HUES48 (cell line): ENCODE data around the gene CST7.

ENCODE experiments used
- H3K27ac ChIP-seq: one replicate; pipeline ENCODE4 v1.7.0; 2013; ENCODE audit warnings: low read depth, low read length, inconsistent platforms
- H3K27me3 ChIP-seq: 2 replicates; pipeline ENCODE4 v1.6.1; 2013; ENCODE audit warnings: mild to moderate bottlenecking, low read length; ENCODE audit not compliant: control insufficient read depth, insufficient read depth
- H3K36me3 ChIP-seq: 2 replicates; pipeline ENCODE4 v1.6.1; 2013; ENCODE audit warnings: low read length; ENCODE audit not compliant: control insufficient read depth, insufficient read depth
- H3K4me1 ChIP-seq: 2 replicates; pipeline ENCODE4 v1.6.1; 2013; ENCODE audit warnings: mild to moderate bottlenecking, low read length; ENCODE audit not compliant: control insufficient read depth, insufficient read depth
- H3K4me3 ChIP-seq: 2 replicates; pipeline ENCODE4 v1.5.1; 2013; ENCODE audit warnings: mild to moderate bottlenecking, low read depth, low read length
- H3K9ac ChIP-seq: 2 replicates; pipeline ENCODE4 v1.6.1; 2013; ENCODE audit warnings: mild to moderate bottlenecking, low read depth, low read length, moderate library complexity
- H3K9me3 ChIP-seq: 2 replicates; pipeline ENCODE4 v1.6.1; 2013; ENCODE audit warnings: low read length; ENCODE audit not compliant: control insufficient read depth, insufficient read depth

Gene CST7

GRCh38 chr20:24948939-24949679 is at the start of gene CST7:
Gene CST7 (plus strand): TSS chr20:24949269. CDS start chr20:24949506, 237 bp downstream.
- Histone ChIP-seq H3K4me3 (no peak within 1 kb of the TSS), H3K9me3 (no peaks in the 10 kb centered on the region), H3K4me1 (peaks cover 1% of the 10 kb centered on the region), H3K27me3 (no peaks in the 10 kb centered on the region), H3K9ac (no peak within 1 kb of the TSS), H3K36me3 (no peaks in the 10 kb centered on the region), H3K27ac (no peak within 1 kb of the TSS)

- Histone ChIP-seq H3K9me3 (peaks cover 9% of the 10 kb centered on the region), H3K9ac (no peak overlapping the region), H3K27ac (no peak overlapping the region), H3K27me3 (no peaks in the 10 kb centered on the region), H3K36me3 (no peaks in the 10 kb centered on the region), H3K4me3 (no peak overlapping the region), H3K4me1 (peaks cover 9% of the 10 kb centered on the region)
These were observed 42.3 kb upstream of the CST7 start for GRCh38 chr20:24906806-24907205.

DNA sequence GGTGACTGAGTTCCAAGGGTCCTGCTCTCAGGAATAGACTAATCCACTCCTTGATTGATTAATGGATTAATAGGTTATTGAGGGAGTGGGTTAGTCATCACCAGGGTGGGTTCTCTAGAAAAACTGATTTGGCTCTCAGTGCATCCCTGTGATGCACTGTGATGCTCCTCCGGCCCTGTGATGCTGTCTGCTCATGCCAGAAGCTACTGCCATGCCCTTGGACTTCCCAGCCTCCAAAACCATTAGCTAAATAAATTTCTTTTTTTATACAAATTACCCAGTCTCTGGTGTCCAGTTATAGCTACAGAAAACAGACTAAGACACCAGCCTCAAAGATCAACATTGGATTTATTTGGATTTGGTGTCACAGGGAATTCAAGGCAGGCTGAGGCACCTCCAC is 40.4 kb upstream of the CST7 start:
- no peak overlapping the region for H3K9ac ChIP-seq
- H3K4me3 ChIP-seq = no peak overlapping the region
- peaks cover 9% of the 10 kb centered on the region for H3K9me3 ChIP-seq
- no peak overlapping the region for H3K27ac ChIP-seq
- H3K36me3 ChIP-seq = no peaks in the 10 kb centered on the region
- H3K27me3 ChIP-seq = no peaks in the 10 kb centered on the region
- peaks cover 9% of the 10 kb centered on the region for H3K4me1 ChIP-seq

DNA sequence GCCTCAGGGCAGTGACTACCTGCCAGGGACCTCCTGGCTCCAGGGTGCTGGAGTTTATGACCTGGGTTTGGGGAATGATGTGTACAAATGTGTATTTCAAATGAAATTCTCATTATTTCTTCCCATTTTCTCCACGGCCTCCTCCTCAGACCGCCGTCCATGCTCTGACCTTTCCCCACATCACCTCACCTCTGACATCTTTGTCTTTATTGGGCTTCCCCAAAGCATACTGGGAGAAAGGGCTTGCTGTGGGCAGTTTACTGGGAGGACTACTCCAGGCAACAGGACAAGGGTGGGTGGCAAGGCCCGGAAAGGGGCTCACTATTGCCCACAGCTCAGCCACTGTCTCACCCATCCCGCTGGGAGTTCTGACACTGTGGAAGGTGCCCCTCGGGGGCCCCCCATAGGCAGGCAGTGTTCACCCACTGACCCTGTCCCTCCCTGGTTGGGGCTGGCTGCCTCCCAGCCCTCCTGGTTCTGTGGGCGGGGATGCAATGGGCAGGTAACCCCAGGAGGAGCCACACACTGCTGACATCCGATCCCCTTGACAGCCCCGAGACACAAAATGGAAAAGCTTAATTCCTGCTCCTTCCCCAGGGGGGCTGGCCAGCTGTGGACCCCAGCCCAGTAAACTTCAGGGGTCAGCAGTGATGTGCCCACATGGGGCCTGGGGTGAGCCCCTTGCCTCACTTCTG is 39.8 kb upstream of the CST7 start:
- Histone ChIP-seq H3K9ac (no peak overlapping the region), H3K27me3 (no peaks in the 10 kb centered on the region), H3K36me3 (no peaks in the 10 kb centered on the region), H3K4me1 (peaks cover 9% of the 10 kb centered on the region), H3K4me3 (no peak overlapping the region), H3K27ac (no peak overlapping the region), H3K9me3 (peaks cover 9% of the 10 kb centered on the region)

DNA sequence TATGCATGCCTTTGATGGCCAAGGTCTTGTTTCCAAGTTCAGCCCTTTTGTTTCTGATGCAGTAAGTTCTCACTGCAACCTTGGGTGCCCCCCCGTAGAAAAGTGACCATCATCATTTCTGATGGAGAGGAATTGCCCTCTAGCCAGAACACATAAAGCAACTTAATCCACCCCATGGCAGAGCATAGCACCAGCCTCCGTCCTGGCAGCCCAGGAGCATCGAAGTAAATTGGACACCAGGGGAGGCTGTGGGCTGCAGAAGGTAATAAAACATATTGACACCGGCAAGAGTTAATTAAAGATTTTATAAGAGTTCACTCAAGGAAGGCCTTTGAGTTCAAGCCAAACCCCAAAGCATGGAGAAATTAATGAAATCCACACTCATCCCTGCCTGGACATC is 39.2 kb upstream of the CST7 start:
- Histone ChIP-seq H3K36me3 (no peaks in the 10 kb centered on the region), H3K27ac (no peak overlapping the region), H3K27me3 (no peaks in the 10 kb centered on the region), H3K9me3 (peaks cover 9% of the 10 kb centered on the region), H3K4me3 (no peak overlapping the region), H3K9ac (no peak overlapping the region), H3K4me1 (peaks cover 9% of the 10 kb centered on the region)

DNA sequence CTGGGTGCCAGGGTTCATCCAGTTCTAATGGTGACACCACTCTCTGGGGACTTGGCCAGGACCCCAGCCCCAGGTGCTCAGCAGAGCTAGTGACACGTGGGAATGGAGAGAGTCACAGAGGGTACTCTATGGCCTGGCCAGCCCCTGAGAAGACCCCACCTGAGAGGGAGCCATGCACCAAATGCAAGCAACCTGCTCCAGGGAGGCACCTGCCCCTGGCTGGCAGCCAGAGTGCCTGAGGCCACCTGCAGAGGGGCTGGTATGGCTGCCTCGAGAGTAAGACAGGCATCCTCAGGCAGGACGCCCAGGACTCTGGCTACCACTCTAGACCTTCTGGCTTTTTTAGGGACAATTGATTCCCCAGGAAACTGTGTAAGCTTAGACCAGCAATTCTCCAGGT is 38.6 kb upstream of the CST7 start:
- Histone ChIP-seq H3K9me3 (peaks cover 9% of the 10 kb centered on the region), H3K36me3 (no peaks in the 10 kb centered on the region), H3K27ac (no peak overlapping the region), H3K4me1 (peaks cover 9% of the 10 kb centered on the region), H3K9ac (no peak overlapping the region), H3K27me3 (no peaks in the 10 kb centered on the region), H3K4me3 (no peak overlapping the region)

DNA sequence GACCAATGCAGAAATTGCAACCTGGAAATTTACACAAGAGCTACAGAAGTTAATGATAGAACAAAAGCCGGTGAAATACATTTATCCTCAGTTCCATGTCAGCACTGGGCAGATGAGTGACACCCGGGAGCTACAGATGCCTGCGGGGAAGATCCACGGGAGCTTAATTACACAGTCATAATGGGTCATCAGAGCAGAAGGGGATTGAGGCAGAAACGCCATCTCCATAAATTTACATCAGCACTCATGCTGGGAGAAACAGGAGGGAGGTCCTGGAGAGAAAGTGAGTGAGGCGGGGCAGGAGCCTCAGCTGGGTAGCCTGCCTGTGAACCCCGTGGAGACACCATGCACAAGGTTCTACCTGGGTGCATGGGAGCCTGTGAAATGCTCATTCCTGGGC is 37.6 kb upstream of the CST7 start:
- Histone ChIP-seq H3K4me1 (peaks cover 9% of the 10 kb centered on the region), H3K36me3 (no peaks in the 10 kb centered on the region), H3K9me3 (peaks cover 9% of the 10 kb centered on the region), H3K27me3 (no peaks in the 10 kb centered on the region), H3K4me3 (no peak overlapping the region), H3K27ac (no peak overlapping the region), H3K9ac (no peak overlapping the region)

DNA sequence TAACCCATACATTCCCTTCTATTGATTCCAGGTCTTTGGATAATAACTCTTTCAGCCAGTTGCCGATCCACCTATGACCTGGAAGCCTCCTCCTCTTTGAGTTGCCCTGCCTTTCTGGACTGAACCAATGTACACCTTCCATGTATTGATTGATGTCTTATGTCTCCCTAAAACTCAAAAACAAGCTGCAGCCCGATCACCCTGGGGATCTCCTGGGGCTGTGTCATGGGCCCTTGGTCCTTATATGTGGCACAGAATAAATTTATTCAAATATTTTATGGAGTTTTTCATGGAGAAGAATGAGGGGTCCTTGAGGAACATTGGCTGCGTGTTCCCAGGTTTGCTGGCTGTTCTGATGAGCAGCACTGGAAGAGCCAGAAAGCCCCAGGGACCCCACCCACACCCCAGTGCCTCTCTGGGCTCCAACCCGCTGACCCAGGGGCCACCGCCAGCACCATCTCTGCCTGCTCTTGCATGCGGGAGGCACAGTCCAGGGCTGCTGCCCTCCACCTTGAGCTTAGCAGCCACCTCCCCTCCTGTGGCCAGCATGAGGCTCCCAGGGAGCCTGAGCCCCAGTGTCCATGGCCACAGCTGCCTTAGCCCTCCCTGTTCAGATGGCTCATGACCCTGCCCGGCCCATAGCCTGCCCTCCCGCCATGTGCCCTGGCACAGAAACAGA is 36.5 kb upstream of the CST7 start:
- Histone ChIP-seq H3K4me1 (peaks cover 9% of the 10 kb centered on the region), H3K4me3 (no peak overlapping the region), H3K9me3 (no peaks in the 10 kb centered on the region; the same call in 1 of the 2 replicates), H3K36me3 (no peaks in the 10 kb centered on the region), H3K9ac (no peak overlapping the region), H3K27me3 (no peaks in the 10 kb centered on the region), H3K27ac (no peak overlapping the region)

DNA sequence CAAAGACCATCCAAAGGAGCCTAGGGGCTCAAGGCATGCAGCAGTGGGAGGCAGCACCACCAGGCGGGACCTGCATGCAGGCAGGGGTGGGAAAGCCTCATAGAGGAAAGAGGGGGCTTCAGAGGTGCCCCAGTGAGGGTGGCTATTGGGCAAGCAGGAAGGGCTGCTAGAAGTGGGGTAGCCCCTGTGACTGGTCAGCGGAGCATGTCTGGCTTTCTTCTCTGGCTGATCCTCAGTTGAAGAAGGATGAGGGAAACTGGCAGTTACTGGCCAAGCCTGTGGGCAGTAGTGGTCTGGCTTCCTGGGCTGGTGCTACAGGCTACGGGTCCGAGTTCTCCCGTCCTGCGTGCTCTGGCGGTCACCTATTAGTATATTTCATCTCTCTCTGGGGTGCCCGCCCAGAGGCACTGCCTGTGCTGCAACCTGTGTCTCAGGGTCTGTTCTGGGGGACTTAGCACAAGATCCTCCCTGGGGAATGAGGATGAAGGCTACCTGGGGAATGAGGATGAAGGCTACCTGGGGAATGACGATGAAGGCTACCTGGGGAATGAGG is 35.9 kb upstream of the CST7 start:
- no peaks in the 10 kb centered on the region for H3K36me3 ChIP-seq
- H3K9me3 ChIP-seq = no peaks in the 10 kb centered on the region; the same call in 1 of the 2 replicates
- H3K9ac ChIP-seq = no peak overlapping the region
- H3K27me3 ChIP-seq = no peaks in the 10 kb centered on the region
- peaks cover 9% of the 10 kb centered on the region for H3K4me1 ChIP-seq
- no peak overlapping the region for H3K4me3 ChIP-seq
- H3K27ac ChIP-seq = no peak overlapping the region

DNA sequence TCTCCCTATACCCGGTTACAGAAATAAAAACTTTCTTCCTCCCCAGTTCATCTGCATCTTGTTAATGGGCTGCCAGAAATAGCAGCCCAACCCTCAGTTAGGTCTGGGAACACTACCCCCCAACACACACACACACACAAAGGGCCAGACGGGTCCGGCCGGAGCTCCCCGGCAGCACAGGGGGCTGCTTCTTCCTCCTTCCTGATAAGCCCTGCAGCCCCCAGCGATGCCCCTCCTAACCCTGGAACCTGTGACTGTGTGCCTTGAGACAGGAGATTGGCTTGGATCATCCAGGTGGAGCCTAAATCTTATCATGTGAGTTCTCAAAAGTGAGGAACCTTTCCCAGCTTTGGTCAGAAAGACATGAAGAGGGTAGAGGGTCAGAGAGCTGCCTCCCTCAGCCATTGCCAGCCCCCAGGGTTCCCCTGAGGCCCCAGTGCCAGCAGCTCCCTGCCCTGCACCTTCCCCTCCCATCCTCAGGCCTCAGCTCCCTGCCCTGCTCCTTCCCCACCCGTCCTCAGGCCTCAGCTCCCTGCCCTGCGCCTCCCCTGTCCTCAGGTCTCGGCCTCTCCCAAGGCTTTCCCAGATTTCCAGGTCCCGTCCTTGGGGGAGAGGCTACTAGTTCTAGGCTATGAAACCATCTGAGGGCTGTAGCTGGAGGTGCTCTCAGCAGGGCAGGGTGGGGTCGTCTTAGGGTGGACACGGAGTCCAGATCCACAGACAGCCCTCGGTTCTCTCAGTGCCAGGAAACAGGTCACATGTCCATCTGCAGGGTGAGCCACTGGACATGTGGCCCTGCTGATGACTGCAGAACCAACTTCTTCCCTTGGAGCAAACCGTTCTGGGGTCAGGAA is 34.5 kb upstream of the CST7 start:
- H3K9me3 ChIP-seq = no peaks in the 10 kb centered on the region
- no peak overlapping the region for H3K4me3 ChIP-seq
- no peaks in the 10 kb centered on the region for H3K27me3 ChIP-seq
- no peak overlapping the region for H3K27ac ChIP-seq
- no peaks in the 10 kb centered on the region for H3K36me3 ChIP-seq
- peaks cover 9% of the 10 kb centered on the region for H3K4me1 ChIP-seq
- no peak overlapping the region for H3K9ac ChIP-seq
